CD14-positive monocyte (primary cell): Measurements from ENCODE around the gene ABCB6. TPM values are rescaled to one million over a fixed set of nuclear protein-coding genes. Genes with fewer than 3 reads are reported as not detected.
A peak's percentile ranks its signal among the peaks of the same experiment; 100 is the strongest.

ENCODE experiments used
- DNase-seq, 3 donors: peaks; one replicate each; pipeline ENCODE4 v3.0.0-alpha.2; 2011 to 2022
- H2AFZ ChIP-seq: 2 replicates; pipeline ENCODE4 v1.6.0; 2012; ENCODE audit warnings: mild to moderate bottlenecking, low read depth, low read length, inconsistent platforms; ENCODE audit not compliant: insufficient read depth, poor library complexity, severe bottlenecking
- H3K27ac ChIP-seq, 2 donors: 1 replicate in 1 of 2; 2 replicates in 1 of 2; pipeline ENCODE4 v1.5.1; 2012 to 2013; ENCODE audit warnings: low read length in 2 of 2, control low read depth in 1 of 2, inconsistent platforms in 1 of 2, low read depth in 1 of 2, mild to moderate bottlenecking in 1 of 2
- H3K27me3 ChIP-seq, 2 donors: one replicate each; pipeline versions ENCODE4 v1.6.0 to v1.6.1; 2011 to 2013; ENCODE audit warnings: low read length in 2 of 2; ENCODE audit not compliant: control insufficient read depth in 2 of 2, insufficient read depth in 2 of 2
- H3K36me3 ChIP-seq, 2 donors: replicated peaks in 1 of 2; 1 replicate in 1 of 2; 2 replicates in 1 of 2; pipeline versions ENCODE4 v1.5.1 to v1.6.1; 2012 to 2013; ENCODE audit warnings: low read length in 2 of 2, control low read depth in 1 of 2, inconsistent platforms in 1 of 2, mild to moderate bottlenecking in 1 of 2; ENCODE audit not compliant: insufficient read depth in 2 of 2, control insufficient read depth in 1 of 2
- H3K4me1 ChIP-seq, 2 donors: 1 replicate in 1 of 2; 2 replicates in 1 of 2; pipeline versions ENCODE4 v1.5.1 to v1.6.1; 2012 to 2013; ENCODE audit warnings: low read length in 2 of 2, control low read depth in 1 of 2, inconsistent platforms in 1 of 2, mild to moderate bottlenecking in 1 of 2, moderate library complexity in 1 of 2; ENCODE audit not compliant: insufficient read depth in 2 of 2, control insufficient read depth in 1 of 2
- H3K4me2 ChIP-seq: replicated peaks from 2 replicates; pipeline ENCODE3; 2012; ENCODE audit warnings: low read length, moderate library complexity, mild to moderate bottlenecking; ENCODE audit not compliant: poor library complexity, severe bottlenecking; ENCODE audit errors: extremely low read depth
- H3K4me3 ChIP-seq, 3 experiments: fragments of 200-600 bp in 1 of 3; sonication (generic) in 1 of 3; replicated peaks in 1 of 3; 1 replicate in 2 of 3; 2 replicates in 1 of 3; pipeline ENCODE4 v1.5.1; 2011 to 2013; ENCODE audit warnings: low read length in 3 of 3, mild to moderate bottlenecking in 3 of 3, control low read depth in 2 of 3, low read depth in 2 of 3, inconsistent platforms in 1 of 3, moderate library complexity in 1 of 3
- H3K79me2 ChIP-seq: 2 replicates; pipeline ENCODE4 v1.6.0; 2012; ENCODE audit warnings: mild to moderate bottlenecking, control low read depth, inconsistent platforms, low read length, moderate library complexity; ENCODE audit not compliant: insufficient read depth
- H3K9ac ChIP-seq: 2 replicates; pipeline ENCODE4 v1.6.0; 2017; ENCODE audit warnings: low read length, mild to moderate bottlenecking; ENCODE audit not compliant: insufficient read depth, poor library complexity, severe bottlenecking
- H3K9me3 ChIP-seq, 2 donors: replicated peaks in 1 of 2; 1 replicate in 1 of 2; 2 replicates in 1 of 2; pipeline versions ENCODE4 v1.5.1 to v1.6.1; 2012 to 2013; ENCODE audit warnings: low read length in 2 of 2, control low read depth in 1 of 2; ENCODE audit not compliant: control insufficient read depth in 1 of 2, insufficient read depth in 1 of 2
- H4K20me1 ChIP-seq: 2 replicates; pipeline ENCODE4 v1.6.0; 2012; ENCODE audit warnings: mild to moderate bottlenecking, low read length, control low read depth, moderate library complexity; ENCODE audit not compliant: insufficient read depth
- H3K27ac Mint-ChIP-seq, 7 donors: one replicate each; pipeline ENCODE4 v1.8.0; 2020; ENCODE audit warnings: mild to moderate bottlenecking in 7 of 7, mixed read lengths in 7 of 7, moderate library complexity in 6 of 7, inconsistent platforms in 2 of 7
- H3K27me3 Mint-ChIP-seq, 3 donors: one replicate each; pipeline ENCODE4 v1.8.0; 2021 to 2022; ENCODE audit warnings: low read depth in 3 of 3, mild to moderate bottlenecking in 3 of 3, mixed read lengths in 3 of 3, moderate library complexity in 3 of 3, inconsistent platforms in 1 of 3
- H3K36me3 Mint-ChIP-seq, 2 donors: one replicate each; pipeline ENCODE4 v1.8.0; 2020; ENCODE audit warnings: mixed read lengths in 2 of 2, inconsistent platforms in 1 of 2, mild to moderate bottlenecking in 1 of 2
- H3K4me1 Mint-ChIP-seq: one replicate; pipeline ENCODE4 v1.8.0; 2020; ENCODE audit warnings: mild to moderate bottlenecking, mixed read lengths
- H3K4me3 Mint-ChIP-seq, 2 donors: one replicate each; pipeline ENCODE4 v1.8.0; 2020; ENCODE audit warnings: mild to moderate bottlenecking in 2 of 2, mixed read lengths in 2 of 2, moderate library complexity in 1 of 2
- H3K9me3 Mint-ChIP-seq, 7 donors: one replicate each; pipeline ENCODE4 v1.8.0; 2020 to 2022; ENCODE audit warnings: mixed read lengths in 7 of 7, mild to moderate bottlenecking in 6 of 7, moderate library complexity in 6 of 7, inconsistent platforms in 2 of 7
- WGBS: methylation state at CpG from one replicate; pipeline ENCODE4 v1.1.5; 2013; ENCODE audit warnings: missing lambda C conversion rate; ENCODE audit not compliant: insufficient coverage; 5-methylcytosine and 5-hydroxymethylcytosine counted together
- intact Hi-C, 2 donors: fragments of 100-400 bp; cut with micrococcal nuclease; formaldehyde crosslinking; loops; one replicate each; pipeline versions ENCODE4 v1.15.0 to v1.15.1; 2023
- polyA plus RNA-seq, 3 donors: library from polyadenylated mRNA; depleted of rRNA in 1 of 3; unstranded in 2 of 3; stranded (reverse) in 1 of 3; fragments of 300-500 nt in 2 of 3; fragments of >200 nt in 1 of 3; fragmentation: Illumina TruSeq in 2 of 3; gene quantifications; 1 replicate in 2 of 3; 2 replicates in 1 of 3; pipeline ENCODE4 v1.2.3, GENCODE V29; 2012 to 2021
- TF ChIP-seq, protein P1 (sequence below): fragments of 200-600 bp; IDR thresholded peaks from one replicate; pipeline ENCODE4 v1.8.0; 2022; ENCODE audit warnings: antibody characterized with exemption, mild to moderate bottlenecking

ABCB6 gene
- polyA plus RNA-seq, 3 donors: 0.28 to 4.8 (median 0.58) TPM

DNA sequence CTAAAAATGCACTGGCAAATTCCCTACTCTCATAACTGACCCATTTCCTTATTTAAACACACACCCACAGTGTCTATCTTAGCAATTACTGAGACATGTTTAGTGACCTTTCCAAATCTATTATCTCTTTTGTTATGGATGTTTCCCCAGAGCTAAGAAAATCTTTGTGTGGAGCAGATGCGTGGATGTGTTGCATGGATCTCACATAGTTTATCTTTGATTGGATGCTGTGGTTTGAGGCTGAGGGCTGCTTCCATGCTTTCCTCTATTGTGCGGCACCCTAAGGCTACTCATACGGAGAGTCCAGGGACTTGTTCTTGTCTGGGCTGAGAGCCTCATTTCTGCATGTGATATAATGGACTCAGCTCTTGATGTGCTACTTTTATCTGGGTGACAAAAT is 15.6 kb upstream of the ABCB6 start:
- 96% methylated on average over 3 of the region's 3 CpGs for WGBS
- no peak overlapping the region for H3K4me2 ChIP-seq
- Mint-ChIP-seq H3K27ac (no peak overlapping the region), H3K36me3 (peaks cover 72 to 75% of the 10 kb centered on the region in 2 donors), H3K9me3 (peaks cover 0 to 2% (median 0%) of the 10 kb centered on the region in 7 donors), H3K27me3 (no peaks in the 10 kb centered on the region), H3K4me1 (peaks cover 13% of the 10 kb centered on the region), H3K4me3 (no peak overlapping the region)
- no peak for DNase-seq
- no peak overlapping the region for H3K4me3 ChIP-seq
- peaks cover 4% of the 10 kb centered on the region for H4K20me1 ChIP-seq
- TF ChIP-seq, protein P1, sequence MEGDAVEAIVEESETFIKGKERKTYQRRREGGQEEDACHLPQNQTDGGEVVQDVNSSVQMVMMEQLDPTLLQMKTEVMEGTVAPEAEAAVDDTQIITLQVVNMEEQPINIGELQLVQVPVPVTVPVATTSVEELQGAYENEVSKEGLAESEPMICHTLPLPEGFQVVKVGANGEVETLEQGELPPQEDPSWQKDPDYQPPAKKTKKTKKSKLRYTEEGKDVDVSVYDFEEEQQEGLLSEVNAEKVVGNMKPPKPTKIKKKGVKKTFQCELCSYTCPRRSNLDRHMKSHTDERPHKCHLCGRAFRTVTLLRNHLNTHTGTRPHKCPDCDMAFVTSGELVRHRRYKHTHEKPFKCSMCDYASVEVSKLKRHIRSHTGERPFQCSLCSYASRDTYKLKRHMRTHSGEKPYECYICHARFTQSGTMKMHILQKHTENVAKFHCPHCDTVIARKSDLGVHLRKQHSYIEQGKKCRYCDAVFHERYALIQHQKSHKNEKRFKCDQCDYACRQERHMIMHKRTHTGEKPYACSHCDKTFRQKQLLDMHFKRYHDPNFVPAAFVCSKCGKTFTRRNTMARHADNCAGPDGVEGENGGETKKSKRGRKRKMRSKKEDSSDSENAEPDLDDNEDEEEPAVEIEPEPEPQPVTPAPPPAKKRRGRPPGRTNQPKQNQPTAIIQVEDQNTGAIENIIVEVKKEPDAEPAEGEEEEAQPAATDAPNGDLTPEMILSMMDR: no peak
- H3K79me2 ChIP-seq: peaks cover 5% of the 10 kb centered on the region
- H3K36me3 ChIP-seq: peaks cover 66 to 78% of the 10 kb centered on the region in 2 donors
- H2AFZ ChIP-seq: no peak overlapping the region
- H3K4me1 ChIP-seq: peaks cover 10 to 11% of the 10 kb centered on the region in 2 donors
- no peaks in the 10 kb centered on the region for H3K27me3 ChIP-seq
- no peak overlapping the region for H3K9ac ChIP-seq
- intact Hi-C loops: no loop called here
- no peak overlapping the region for H3K27ac ChIP-seq
- no peaks in the 10 kb centered on the region for H3K9me3 ChIP-seq

DNA sequence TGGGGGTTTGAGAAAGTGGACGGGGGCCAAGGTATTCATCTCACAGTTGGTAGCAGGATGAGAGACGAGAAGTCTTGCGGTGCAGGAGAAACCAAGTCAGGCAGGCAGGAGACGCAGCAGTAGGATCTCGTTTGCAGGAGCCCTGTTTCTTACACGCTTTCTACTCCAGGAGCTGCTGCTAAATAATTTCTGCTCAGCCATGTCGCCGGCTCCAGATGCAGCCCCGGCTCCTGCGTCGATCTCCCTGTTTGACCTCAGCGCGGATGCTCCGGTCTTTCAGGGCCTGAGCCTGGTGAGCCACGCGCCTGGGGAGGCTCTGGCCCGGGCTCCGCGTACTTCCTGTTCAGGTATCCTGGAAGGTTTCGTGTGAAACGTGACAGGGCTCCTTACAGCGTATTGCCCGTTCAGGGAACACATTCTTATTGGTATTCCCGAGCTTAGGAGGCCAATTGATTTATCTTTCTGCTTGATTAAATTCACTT is 11.3 kb upstream of the ABCB6 start:
- peak in 2 of 3 donors; percentile 47 to 54 for DNase-seq
- Histone ChIP-seq H3K27me3 (peaks cover 0 to 10% of the 10 kb centered on the region in 2 donors), H2AFZ (peak overlapping the region; percentile 82), H4K20me1 (peaks cover 45% of the 10 kb centered on the region), H3K4me1 (peaks cover 40 to 42% of the 10 kb centered on the region in 2 donors), H3K36me3 (peaks cover 32 to 48% of the 10 kb centered on the region in 2 donors), H3K9me3 (no peaks in the 10 kb centered on the region), H3K79me2 (peaks cover 27% of the 10 kb centered on the region), H3K4me3 (peak overlapping the region; percentile 80 to 89 (median 81)), H3K27ac (peak overlapping the region; percentile 67 to 86), H3K4me2 (peak overlapping the region; percentile 96), H3K9ac (peak overlapping the region; percentile 89)
- Mint-ChIP-seq H3K4me1 (peaks cover 45% of the 10 kb centered on the region), H3K4me3 (peak overlapping the region; percentile 95 to 98), H3K27me3 (peaks cover 14 to 22% (median 16%) of the 10 kb centered on the region in 3 donors), H3K36me3 (peaks cover 54 to 63% of the 10 kb centered on the region in 2 donors), H3K27ac (peak overlapping the region; percentile 88 to 99 (median 96)), H3K9me3 (peaks cover 0 to 5% (median 0%) of the 10 kb centered on the region in 7 donors)
- under 1% methylated on average over 24 of the region's 24 CpGs for WGBS
- TF ChIP-seq, protein P1: no peak
- intact Hi-C loops: loop anchor here in 1 of 2 donors (2.0 kb wide), 1 partner anchor 19 kb away; no protein-coding TSS in a partner anchor
